H1 (cell line): ENCODE measurements around the gene CCDC144A.

Experiments
- CBX5 ChIP-seq: fragments of 300-800, 300-1000 bp; sonication (generic); IDR thresholded peaks from 2 replicates; pipeline ENCODE4 v1.7.1; 2016; ENCODE audit warnings: antibody characterized with exemption, low read length, low read depth
- CHD2 ChIP-seq: IDR thresholded peaks from 2 replicates; pipeline ENCODE4 v1.6.1; 2012; ENCODE audit warnings: low read length, improper control_type of control experiment
- CREB1 ChIP-seq: IDR thresholded peaks from 2 replicates; pipeline ENCODE4 v1.6.1; 2012; ENCODE audit warnings: inconsistent platforms
- CTBP2 ChIP-seq: IDR thresholded peaks from 2 replicates; pipeline ENCODE4 v1.7.0; 2011; ENCODE audit warnings: borderline replicate concordance, mild to moderate bottlenecking, moderate library complexity, mixed read lengths, low read length; ENCODE audit not compliant: insufficient read depth, insufficient read length
- FOSL1 ChIP-seq: IDR thresholded peaks from 2 replicates; pipeline ENCODE4 v1.6.1; 2011; ENCODE audit warnings: mild to moderate bottlenecking, low read depth, low read length, moderate library complexity; ENCODE audit not compliant: insufficient read depth
- KDM1A ChIP-seq: fragments of 200-600, 300-600 bp; sonication (generic); IDR thresholded peaks from 2 replicates; pipeline ENCODE4 v1.7.1; 2016; ENCODE audit warnings: mild to moderate bottlenecking, low read length, borderline replicate concordance
- POLR2AphosphoS5 ChIP-seq: IDR thresholded peaks from 2 replicates; pipeline ENCODE4 v1.6.1; 2011; ENCODE audit warnings: low read depth, low read length
- RNF2 ChIP-seq: fragments of 200-900, 300-1000 bp; sonication (generic); IDR thresholded peaks from 2 replicates; pipeline ENCODE4 v1.7.1; 2016; ENCODE audit warnings: borderline replicate concordance, low read depth, mild to moderate bottlenecking, antibody characterized with exemption, low read length; ENCODE audit not compliant: poor library complexity, severe bottlenecking; ENCODE audit errors: missing control alignments
- SIN3A ChIP-seq, 2 experiments: IDR thresholded peaks in 1 of 2; conservative IDR thresholded peaks in 1 of 2; 2 replicates each; pipeline ENCODE4 v1.6.1; 2011 to 2012; ENCODE audit warnings: low read length in 2 of 2, improper control_type of control experiment in 1 of 2, low read depth in 1 of 2, mild to moderate bottlenecking in 1 of 2
- SP2 ChIP-seq: IDR thresholded peaks from 2 replicates; pipeline ENCODE4 v1.6.1; 2012; ENCODE audit warnings: mild to moderate bottlenecking, low read length, inconsistent platforms
- YY1 ChIP-seq: IDR thresholded peaks from 2 replicates; pipeline ENCODE4 v1.6.1; 2011; ENCODE audit warnings: low read depth, mild to moderate bottlenecking, low read length
- TF ChIP-seq, protein P1 (sequence below), 3 experiments: IDR thresholded peaks; 1 replicate in 2 of 3; 2 replicates in 1 of 3; pipeline versions ENCODE4 v1.5.1 to v1.6.1; 2011; ENCODE audit warnings: low read length in 3 of 3, mild to moderate bottlenecking in 3 of 3, inconsistent platforms in 2 of 3, low read depth in 1 of 3, moderate library complexity in 1 of 3; ENCODE audit not compliant: insufficient read depth in 1 of 3; ENCODE audit errors: control extremely low read depth in 1 of 3

DNA sequence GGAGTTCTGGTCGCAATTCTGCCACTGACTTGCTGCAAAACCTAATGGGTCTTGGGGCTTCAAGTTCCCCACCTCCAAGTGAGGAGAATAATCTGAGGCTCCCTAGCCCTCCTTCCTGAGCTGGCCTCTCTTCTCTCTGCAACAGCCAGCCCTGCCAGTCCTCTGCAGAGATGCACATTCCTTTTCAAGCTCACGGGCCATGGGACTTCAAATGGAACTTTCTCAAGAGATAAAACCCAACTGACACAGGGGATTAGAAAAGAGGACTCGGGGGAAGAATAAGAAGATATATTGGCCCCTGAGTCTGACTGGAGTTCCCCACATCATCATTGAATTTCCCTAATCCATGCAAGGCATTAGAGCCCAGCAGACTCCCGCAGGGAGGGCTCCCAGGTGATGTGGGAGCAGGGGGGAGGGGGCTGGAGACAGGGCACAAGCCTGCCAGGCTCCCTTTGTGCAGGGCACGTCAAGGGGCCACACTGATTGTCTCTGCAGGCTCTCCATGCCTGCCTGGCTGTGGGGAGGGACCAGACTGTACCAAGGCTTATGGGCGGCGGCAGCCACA is 131.0 kb downstream of the CCDC144A start:
- TF ChIP-seq YY1, result no peak
- TF ChIP-seq, protein P1, sequence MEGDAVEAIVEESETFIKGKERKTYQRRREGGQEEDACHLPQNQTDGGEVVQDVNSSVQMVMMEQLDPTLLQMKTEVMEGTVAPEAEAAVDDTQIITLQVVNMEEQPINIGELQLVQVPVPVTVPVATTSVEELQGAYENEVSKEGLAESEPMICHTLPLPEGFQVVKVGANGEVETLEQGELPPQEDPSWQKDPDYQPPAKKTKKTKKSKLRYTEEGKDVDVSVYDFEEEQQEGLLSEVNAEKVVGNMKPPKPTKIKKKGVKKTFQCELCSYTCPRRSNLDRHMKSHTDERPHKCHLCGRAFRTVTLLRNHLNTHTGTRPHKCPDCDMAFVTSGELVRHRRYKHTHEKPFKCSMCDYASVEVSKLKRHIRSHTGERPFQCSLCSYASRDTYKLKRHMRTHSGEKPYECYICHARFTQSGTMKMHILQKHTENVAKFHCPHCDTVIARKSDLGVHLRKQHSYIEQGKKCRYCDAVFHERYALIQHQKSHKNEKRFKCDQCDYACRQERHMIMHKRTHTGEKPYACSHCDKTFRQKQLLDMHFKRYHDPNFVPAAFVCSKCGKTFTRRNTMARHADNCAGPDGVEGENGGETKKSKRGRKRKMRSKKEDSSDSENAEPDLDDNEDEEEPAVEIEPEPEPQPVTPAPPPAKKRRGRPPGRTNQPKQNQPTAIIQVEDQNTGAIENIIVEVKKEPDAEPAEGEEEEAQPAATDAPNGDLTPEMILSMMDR (IDR thresholded peaks at IDR 0.05; ENCODE audit: control extremely low read depth in 1 of 3, insufficient read depth in 1 of 3, low read depth in 1 of 3, low read length in 3 of 3), result no peak
- TF ChIP-seq KDM1A, result no peak
- TF ChIP-seq CHD2, result no peak
- TF ChIP-seq FOSL1, result no peak
- no peak for TF ChIP-seq POLR2AphosphoS5
- TF ChIP-seq CTBP2, result no peak
- TF ChIP-seq SIN3A (conservative IDR thresholded peaks at IDR 0.05 in 1 of 2, IDR thresholded peaks at IDR 0.05 in 1 of 2; ENCODE audit: low read depth in 1 of 2, low read length in 2 of 2), result no peak
- no peak for TF ChIP-seq SP2
- no peak for TF ChIP-seq RNF2
- no peak for TF ChIP-seq CBX5
- no peak for TF ChIP-seq CREB1
